B cell (primary cell): ENCODE results near the gene DDT. TPM values are rescaled to one million over a fixed set of nuclear protein-coding genes. Genes with fewer than 3 reads are reported as not detected.
"Not testable (repeated sequence)": the region's sequence is repeated elsewhere in the genome, so short reads cannot be mapped to it uniquely, and the experiment has no call there.

ENCODE experiments used
- ATAC-seq: fragments of 200-7000 bp; cut with Tn5 transposase; one replicate; pipeline ENCODE4 v1.10.0; 2021; ENCODE audit warnings: low read depth, mild to moderate bottlenecking, moderate number of reproducible peaks, moderate library complexity
- CTCF ChIA-PET: fragments of 350-600 bp; sonication (Branson Sonifier 250); formaldehyde crosslinking; loops from one replicate; lab custom pipeline; 2021; ENCODE audit warnings: antibody characterized with exemption, inconsistent platforms; lab: Charles Lee
- POLR2A ChIA-PET: fragments of 350-600 bp; sonication (Branson Sonifier 250); formaldehyde crosslinking; loops from one replicate; lab custom pipeline; 2021; ENCODE audit warnings: antibody characterized with exemption; lab: Charles Lee
- DNase-seq: peaks from one replicate; pipeline ENCODE4 v3.0.0; 2013
- H2AFZ ChIP-seq: 2 replicates; pipeline ENCODE4 v1.6.1; 2012; ENCODE audit warnings: mild to moderate bottlenecking, low read depth, low read length; ENCODE audit not compliant: insufficient read depth, poor library complexity, severe bottlenecking
- H3K27ac ChIP-seq, 2 donors: 1 replicate in 1 of 2; 2 replicates in 1 of 2; pipeline ENCODE4 v1.5.1; 2012 to 2013; ENCODE audit warnings: low read length in 2 of 2, mild to moderate bottlenecking in 2 of 2, moderate library complexity in 1 of 2
- H3K27me3 ChIP-seq, 4 experiments: fragments of 200-600 bp in 1 of 4; sonication (generic) in 1 of 4; replicated peaks in 1 of 4; 1 replicate in 2 of 4; 2 replicates in 2 of 4; pipeline versions ENCODE4 v1.6.1 to v1.7.0; 2013 to 2016; ENCODE audit warnings: low read length in 3 of 4, mild to moderate bottlenecking in 2 of 4, mixed read lengths in 1 of 4, moderate library complexity in 1 of 4; ENCODE audit not compliant: insufficient read depth in 4 of 4, control insufficient read depth in 3 of 4; ENCODE audit errors: control extremely low read depth in 1 of 4
- H3K36me3 ChIP-seq, 2 experiments: replicated peaks in 1 of 2; 1 replicate in 1 of 2; 2 replicates in 1 of 2; pipeline versions ENCODE4 v1.6.1 to v1.7.1; 2013; ENCODE audit warnings: low read length in 1 of 2; ENCODE audit not compliant: insufficient read depth in 2 of 2, control insufficient read depth in 1 of 2; ENCODE audit errors: control extremely low read depth in 1 of 2, extremely low read depth in 1 of 2
- H3K4me1 ChIP-seq, 2 donors: fragments of 200-600 bp in 1 of 2; sonication (generic) in 1 of 2; 1 replicate in 1 of 2; 2 replicates in 1 of 2; pipeline versions ENCODE4 v1.5.1 to v1.6.1; 2013 to 2017; ENCODE audit warnings: low read length in 2 of 2; ENCODE audit not compliant: control insufficient read depth in 2 of 2, insufficient read depth in 2 of 2
- H3K4me2 ChIP-seq: replicated peaks from 2 replicates; pipeline ENCODE3; 2012; ENCODE audit warnings: mild to moderate bottlenecking, low read depth, low read length; ENCODE audit not compliant: poor library complexity, severe bottlenecking
- H3K4me3 ChIP-seq, 5 experiments: fragments of 200-600 bp in 1 of 5; sonication (generic) in 1 of 5; 1 replicate in 3 of 5; 2 replicates in 2 of 5; pipeline versions ENCODE4 v1.5.1 to v1.7.0; 2011 to 2016; ENCODE audit warnings: low read length in 4 of 5, mild to moderate bottlenecking in 4 of 5, low read depth in 2 of 5, control low read depth in 1 of 5, moderate library complexity in 1 of 5; ENCODE audit not compliant: insufficient read depth in 1 of 5; ENCODE audit errors: control extremely low read depth in 1 of 5, extremely low read depth in 1 of 5
- H3K79me2 ChIP-seq: fragments of 200-600 bp; sonication (generic); one replicate; pipeline ENCODE4 v1.6.0; 2016; ENCODE audit warnings: low read length; ENCODE audit not compliant: control insufficient read depth, insufficient read depth
- H3K9ac ChIP-seq: fragments of 200-600 bp; sonication (generic); 2 replicates; pipeline ENCODE4 v1.6.1; 2017; ENCODE audit warnings: mild to moderate bottlenecking, low read length, moderate library complexity
- H3K9me3 ChIP-seq, 3 donors: one replicate each; pipeline versions ENCODE4 v1.6.1 to v1.7.1; 2013; ENCODE audit warnings: low read length in 2 of 3; ENCODE audit not compliant: control insufficient read depth in 2 of 3, insufficient read depth in 1 of 3; ENCODE audit errors: control extremely low read depth in 1 of 3
- H4K20me1 ChIP-seq: 2 replicates; pipeline ENCODE4 v1.6.0; 2012; ENCODE audit warnings: mild to moderate bottlenecking, low read length; ENCODE audit not compliant: insufficient read depth, control insufficient read depth, poor library complexity, severe bottlenecking
- H3K27ac Mint-ChIP-seq: one replicate; pipeline ENCODE4 v1.8.0; 2021; ENCODE audit warnings: mixed read lengths
- H3K27me3 Mint-ChIP-seq: one replicate; pipeline ENCODE4 v1.8.0; 2021; ENCODE audit warnings: mixed read lengths
- H3K4me1 Mint-ChIP-seq: one replicate; pipeline ENCODE4 v1.8.0; 2021; ENCODE audit warnings: mixed read lengths
- H3K4me3 Mint-ChIP-seq: one replicate; pipeline ENCODE4 v1.8.0; 2021; ENCODE audit warnings: mixed read lengths
- H3K9me3 Mint-ChIP-seq: one replicate; pipeline ENCODE4 v1.8.0; 2022; ENCODE audit warnings: mixed read lengths; ENCODE audit not compliant: insufficient read depth
- WGBS: methylation state at CpG from one replicate; pipeline ENCODE4 v1.1.5; 2013; ENCODE audit warnings: missing lambda C conversion rate; ENCODE audit not compliant: insufficient coverage; 5-methylcytosine and 5-hydroxymethylcytosine counted together
- intact Hi-C: fragments of 100-400 bp; cut with micrococcal nuclease; formaldehyde crosslinking; loops from one replicate; pipeline ENCODE4 v1.10.0; 2022
- polyA plus RNA-seq: library from polyadenylated mRNA; depleted of rRNA; stranded (reverse); fragments of >200 nt; gene quantifications from 2 replicates; pipeline ENCODE4 v1.2.3, GENCODE V29; 2012
- total RNA-seq, 2 donors: library from RNA; stranded (reverse); fragments of 120-200 nt in 1 of 2; gene quantifications; 1 replicate in 1 of 2; 2 replicates in 1 of 2; pipeline versions ENCODE4 v1.2.3 to v1.2.4, GENCODE V29; 2013 to 2022

The DDT gene
- total and polyA plus RNA-seq, 2 donors (not counting 1 experiment from before 2014, with no cell fraction given), result 105 to 142 TPM

GRCh38 chr22:23954991-23955305 is 19.3 kb downstream of the DDT start:
- H3K4me3 ChIP-seq, H3K27ac Mint-ChIP-seq, H3K4me1 Mint-ChIP-seq, H3K4me3 Mint-ChIP-seq, H3K36me3 ChIP-seq, H3K27me3 Mint-ChIP-seq, H2AFZ ChIP-seq, H3K27ac ChIP-seq, H3K4me2 ChIP-seq, ATAC-seq, H3K79me2 ChIP-seq, DNase-seq, H3K9me3 Mint-ChIP-seq, H3K9me3 ChIP-seq, H3K27me3 ChIP-seq, H4K20me1 ChIP-seq, H3K9ac ChIP-seq, POLR2A ChIA-PET, H3K4me1 ChIP-seq: not testable (repeated sequence)
- intact Hi-C loops, result loop anchor here (5.0 to 10.0 kb wide), 4 partner anchors 42 to 800 kb away; no protein-coding TSS in a partner anchor
- CTCF ChIA-PET, result interaction anchor here (1.6 kb wide), 1 partner anchor 220 kb away, joined by 4 read pairs; no protein-coding TSS in a partner anchor
- 97% methylated on average over 5 of the region's 6 CpGs for WGBS

GRCh38 chr22:23954193-23954990 is 19.8 kb downstream of the DDT start:
- H3K9me3 ChIP-seq, H3K4me1 Mint-ChIP-seq, H3K9me3 Mint-ChIP-seq, H4K20me1 ChIP-seq, H3K79me2 ChIP-seq, H3K9ac ChIP-seq, H3K4me2 ChIP-seq, H3K27me3 Mint-ChIP-seq, H3K4me3 ChIP-seq, H3K36me3 ChIP-seq, H3K4me3 Mint-ChIP-seq, H3K27ac ChIP-seq, CTCF ChIA-PET, H3K4me1 ChIP-seq, H2AFZ ChIP-seq, H3K27me3 ChIP-seq, ATAC-seq, H3K27ac Mint-ChIP-seq: not testable (repeated sequence)
- POLR2A ChIA-PET, result interaction anchor here (0.7 kb wide), 1 partner anchor 161 kb away, joined by 3 read pairs; no protein-coding TSS in a partner anchor
- peak; percentile 0 for DNase-seq
- 94% methylated on average over 8 of the region's 8 CpGs for WGBS
- intact Hi-C loops, result loop anchor here (5.0 to 10.0 kb wide), 4 partner anchors 43 to 800 kb away; no protein-coding TSS in a partner anchor

- H3K4me3 Mint-ChIP-seq, H3K9ac ChIP-seq, H3K36me3 ChIP-seq, ATAC-seq, H3K27ac Mint-ChIP-seq, H3K27ac ChIP-seq, H3K4me1 ChIP-seq, H3K27me3 Mint-ChIP-seq, H3K4me3 ChIP-seq, H4K20me1 ChIP-seq, H3K4me1 Mint-ChIP-seq, H3K9me3 Mint-ChIP-seq, CTCF ChIA-PET, H3K79me2 ChIP-seq, H3K4me2 ChIP-seq, H2AFZ ChIP-seq, H3K9me3 ChIP-seq, H3K27me3 ChIP-seq: not testable (repeated sequence)
- intact Hi-C loops, result loop anchor here (5.0 to 10.0 kb wide), 4 partner anchors 44 to 801 kb away; no protein-coding TSS in a partner anchor
- WGBS, result 92% methylated on average over 1 of the region's 4 CpGs
- DNase-seq, result peak; percentile 1
- POLR2A ChIA-PET, result interaction anchor here (0.7 kb wide), 1 partner anchor 161 kb away, joined by 3 read pairs; no protein-coding TSS in a partner anchor
Measured at GRCh38 chr22:23953485-23953884, 20.8 kb downstream of the DDT start.
